Fibroblast of skin of right quadriceps (primary cell): ENCODE results near the gene DGKZ.
A peak's percentile ranks its signal among the peaks of the same experiment; 100 is the strongest.
"Not testable (repeated sequence)": the region's sequence is repeated elsewhere in the genome, so short reads cannot be mapped to it uniquely, and the experiment has no call there.

Experiments used
- DNase-seq: peaks from one replicate; pipeline ENCODE4 v3.0.0-alpha.2; 2013

Gene DGKZ

DNA sequence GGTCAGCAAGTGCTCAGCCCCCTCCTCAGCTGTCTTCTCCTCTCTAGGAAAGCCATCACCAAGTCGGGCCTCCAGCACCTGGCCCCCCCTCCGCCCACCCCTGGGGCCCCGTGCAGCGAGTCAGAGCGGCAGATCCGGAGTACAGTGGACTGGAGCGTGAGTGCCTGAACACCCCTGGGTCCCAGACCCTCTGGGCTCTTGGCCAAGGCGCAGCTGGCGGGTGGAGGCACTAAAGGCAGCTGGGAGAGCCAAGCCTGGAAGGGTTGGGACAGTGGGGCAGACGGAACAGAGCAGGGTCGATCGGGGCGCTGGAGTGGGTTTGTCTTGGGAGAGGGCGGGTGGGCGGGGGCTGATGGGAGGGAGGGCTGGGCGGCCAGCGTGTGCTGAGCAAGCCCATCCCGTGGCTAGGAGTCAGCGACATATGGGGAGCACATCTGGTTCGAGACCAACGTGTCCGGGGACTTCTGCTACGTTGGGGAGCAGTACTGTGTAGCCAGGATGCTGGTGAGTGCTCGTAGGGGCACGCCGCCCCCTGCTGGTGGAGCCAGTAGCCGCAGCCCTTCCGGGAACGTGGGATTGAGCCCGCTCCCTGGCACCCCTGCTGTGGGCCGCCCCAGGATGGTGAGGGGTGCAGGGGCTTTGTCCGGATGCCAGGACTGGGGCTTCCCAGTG lies 20.1 kb downstream of the DGKZ start:
- DNase-seq = peak; percentile 50

DNA sequence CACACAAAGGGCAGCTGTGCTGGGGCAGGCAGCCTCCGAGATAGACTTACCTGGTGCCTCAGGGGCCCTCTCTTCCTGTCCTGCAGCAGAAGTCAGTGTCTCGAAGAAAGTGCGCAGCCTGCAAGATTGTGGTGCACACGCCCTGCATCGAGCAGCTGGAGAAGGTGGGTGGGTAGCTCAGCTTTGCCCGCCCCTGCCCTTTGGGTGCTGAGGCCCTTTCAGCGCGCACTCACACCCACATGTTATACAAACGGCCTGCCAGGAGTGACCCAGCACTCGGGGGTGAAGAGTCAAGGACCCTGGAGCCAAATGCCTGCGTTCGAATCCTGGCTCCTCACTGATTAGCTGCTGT lies 20.6 kb downstream of the DGKZ start:
- DNase-seq = no peak

DNA sequence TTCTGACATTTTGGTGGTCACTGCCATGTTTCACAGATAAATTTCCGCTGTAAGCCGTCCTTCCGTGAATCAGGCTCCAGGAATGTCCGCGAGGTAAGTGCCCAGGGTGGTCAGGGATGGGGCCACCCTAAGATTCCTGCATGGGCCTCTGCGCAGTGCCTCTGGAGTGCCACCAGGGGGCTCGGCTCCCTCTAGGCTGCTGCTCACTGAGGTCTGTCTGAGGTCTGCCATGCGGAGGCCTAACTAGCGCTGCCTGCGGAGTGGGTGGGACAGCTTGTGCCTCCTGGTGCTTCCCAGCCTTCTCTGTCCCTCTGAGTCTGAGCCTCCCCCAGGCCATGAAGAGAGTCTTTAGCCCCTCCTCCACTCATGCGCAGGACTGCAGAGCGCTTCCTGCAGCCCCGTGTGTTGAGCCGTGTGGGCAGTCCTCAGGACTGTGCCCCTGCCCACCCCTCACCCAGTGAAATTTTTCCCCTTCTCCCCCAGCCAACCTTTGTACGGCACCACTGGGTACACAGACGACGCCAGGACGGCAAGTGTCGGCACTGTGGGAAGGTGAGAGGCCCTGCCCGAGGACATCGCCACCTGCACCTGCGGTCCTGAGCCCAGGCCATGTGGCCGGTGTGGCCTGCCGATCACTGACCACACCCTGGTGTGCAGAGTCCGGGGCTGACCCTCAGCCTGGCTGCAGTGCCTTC lies 22.3 kb downstream of the DGKZ start:
- DNase-seq = peak; percentile 67

DNA sequence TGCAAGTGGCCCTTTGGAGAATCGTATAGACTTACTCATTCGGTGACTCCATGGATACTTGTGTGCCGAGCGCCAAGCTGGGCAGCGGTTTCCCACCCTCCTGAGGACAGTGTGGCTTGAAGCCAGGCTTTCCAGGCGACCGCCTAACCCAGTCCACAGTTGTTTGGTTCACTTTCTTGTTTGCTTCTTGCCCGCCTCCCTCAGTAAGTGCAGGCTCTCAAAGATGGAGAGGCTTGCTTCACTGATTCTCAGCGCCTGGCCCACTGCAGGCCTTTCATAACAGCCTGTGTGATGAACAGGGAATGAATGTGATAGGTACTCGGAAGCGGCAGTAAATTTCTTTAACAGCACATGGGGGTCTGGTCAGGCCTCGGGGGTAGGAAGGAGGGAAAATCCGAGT lies 23.0 kb downstream of the DGKZ start:
- DNase-seq = no peak

DNA sequence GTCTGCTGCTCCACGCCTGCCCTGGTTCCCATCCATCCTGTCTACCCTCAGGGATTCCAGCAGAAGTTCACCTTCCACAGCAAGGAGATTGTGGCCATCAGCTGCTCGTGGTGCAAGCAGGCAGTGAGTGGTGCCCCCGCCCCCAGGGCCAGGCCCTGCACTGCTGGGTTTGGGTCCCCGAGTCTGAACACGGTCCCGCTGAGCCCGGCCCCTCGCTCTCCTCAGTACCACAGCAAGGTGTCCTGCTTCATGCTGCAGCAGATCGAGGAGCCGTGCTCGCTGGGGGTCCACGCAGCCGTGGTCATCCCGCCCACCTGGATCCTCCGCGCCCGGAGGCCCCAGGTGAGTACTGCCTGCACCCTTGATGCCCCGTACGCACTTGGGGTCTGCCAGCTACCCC lies 24.0 kb downstream of the DGKZ start:
- not testable (repeated sequence) for DNase-seq

DNA sequence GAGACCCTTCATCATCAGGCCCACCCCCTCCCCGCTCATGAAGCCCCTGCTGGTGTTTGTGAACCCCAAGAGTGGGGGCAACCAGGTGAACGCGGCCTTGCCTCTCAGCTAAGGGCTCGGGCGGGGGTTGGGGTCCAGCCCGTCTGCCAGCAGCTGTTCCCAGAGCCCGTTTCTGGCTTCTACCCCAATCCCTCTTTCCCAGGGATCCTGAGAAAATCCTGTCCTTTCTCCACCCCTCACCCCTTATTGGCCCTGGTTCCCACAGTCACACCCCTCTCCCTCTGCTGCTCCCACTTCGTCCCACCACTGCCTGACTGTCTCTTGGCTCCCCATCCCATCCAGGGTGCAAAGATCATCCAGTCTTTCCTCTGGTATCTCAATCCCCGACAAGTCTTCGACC lies 24.8 kb downstream of the DGKZ start:
- no peak for DNase-seq

DNA sequence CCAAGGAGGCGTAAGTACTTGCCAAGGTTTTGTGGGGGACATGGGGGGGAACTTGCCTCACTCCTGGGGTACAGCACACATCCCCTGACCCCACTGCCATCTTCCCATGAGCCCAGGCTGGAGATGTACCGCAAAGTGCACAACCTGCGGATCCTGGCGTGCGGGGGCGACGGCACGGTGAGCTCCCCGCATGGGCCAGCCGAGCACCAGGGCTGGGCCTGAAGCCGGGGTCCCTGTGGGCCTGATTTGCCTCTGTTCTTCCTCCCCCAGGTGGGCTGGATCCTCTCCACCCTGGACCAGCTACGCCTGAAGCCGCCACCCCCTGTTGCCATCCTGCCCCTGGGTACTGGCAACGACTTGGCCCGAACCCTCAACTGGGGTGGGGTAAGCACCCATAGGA lies 25.2 kb downstream of the DGKZ start:
- not testable (repeated sequence) for DNase-seq

DNA sequence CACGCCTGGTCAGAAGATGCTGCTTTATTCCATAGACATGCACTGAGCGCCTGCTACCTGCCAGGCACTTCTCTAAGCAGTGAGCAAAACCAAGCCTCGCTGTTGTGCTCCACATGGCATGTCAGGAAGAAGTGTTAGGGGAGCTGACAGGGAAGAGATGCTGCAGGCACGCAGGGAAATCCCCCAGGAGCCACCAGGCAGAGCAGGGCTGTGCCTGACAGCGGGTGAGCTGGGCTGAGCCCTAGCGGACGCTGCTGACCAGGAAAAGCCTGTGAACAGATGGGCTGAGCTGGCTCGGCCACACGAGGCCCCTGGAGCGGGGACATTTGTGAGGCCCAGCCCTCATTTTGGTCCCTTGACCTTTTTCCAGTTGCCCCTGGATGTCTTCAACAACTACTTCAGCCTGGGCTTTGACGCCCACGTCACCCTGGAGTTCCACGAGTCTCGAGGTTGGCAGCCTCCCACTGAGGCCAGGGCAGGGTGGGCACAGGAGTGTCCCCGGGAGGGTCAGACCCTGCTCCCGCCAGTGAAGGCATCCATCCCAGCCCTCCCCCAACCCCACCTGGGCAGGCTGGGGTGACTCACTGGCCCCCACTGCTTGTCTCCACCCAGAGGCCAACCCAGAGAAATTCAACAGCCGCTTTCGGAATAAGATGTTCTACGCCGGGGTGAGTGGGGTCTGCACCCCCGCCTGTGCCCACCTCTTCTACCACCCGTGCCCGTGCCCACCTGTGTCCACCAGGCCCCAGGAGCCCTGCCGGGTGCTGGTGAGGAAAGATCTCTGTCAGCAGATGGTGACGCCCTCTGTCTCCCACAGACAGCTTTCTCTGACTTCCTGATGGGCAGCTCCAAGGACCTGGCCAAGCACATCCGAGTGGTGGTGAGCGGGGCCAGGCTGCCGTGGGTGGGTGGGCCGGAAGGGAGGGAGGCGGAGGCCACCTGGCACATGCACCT lies 26.8 kb downstream of the DGKZ start:
- DNase-seq = no peak

DNA sequence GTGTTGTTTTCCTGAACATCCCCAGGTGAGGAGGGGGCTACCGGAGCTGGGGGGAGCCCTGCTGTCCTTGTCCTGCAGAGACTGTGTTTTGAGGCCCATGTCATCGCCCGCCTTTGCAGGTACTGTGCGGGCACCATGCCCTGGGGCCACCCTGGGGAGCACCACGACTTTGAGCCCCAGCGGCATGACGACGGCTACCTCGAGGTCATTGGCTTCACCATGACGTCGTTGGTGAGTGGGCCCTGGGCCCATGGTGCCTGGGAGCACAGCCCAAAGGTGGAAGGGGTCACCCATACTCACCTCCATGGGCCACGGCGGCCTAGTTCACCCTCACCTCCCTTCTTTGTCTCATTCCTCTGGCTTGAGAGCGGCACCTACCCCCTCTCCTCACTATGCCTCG lies 27.6 kb downstream of the DGKZ start:
- no peak for DNase-seq

DNA sequence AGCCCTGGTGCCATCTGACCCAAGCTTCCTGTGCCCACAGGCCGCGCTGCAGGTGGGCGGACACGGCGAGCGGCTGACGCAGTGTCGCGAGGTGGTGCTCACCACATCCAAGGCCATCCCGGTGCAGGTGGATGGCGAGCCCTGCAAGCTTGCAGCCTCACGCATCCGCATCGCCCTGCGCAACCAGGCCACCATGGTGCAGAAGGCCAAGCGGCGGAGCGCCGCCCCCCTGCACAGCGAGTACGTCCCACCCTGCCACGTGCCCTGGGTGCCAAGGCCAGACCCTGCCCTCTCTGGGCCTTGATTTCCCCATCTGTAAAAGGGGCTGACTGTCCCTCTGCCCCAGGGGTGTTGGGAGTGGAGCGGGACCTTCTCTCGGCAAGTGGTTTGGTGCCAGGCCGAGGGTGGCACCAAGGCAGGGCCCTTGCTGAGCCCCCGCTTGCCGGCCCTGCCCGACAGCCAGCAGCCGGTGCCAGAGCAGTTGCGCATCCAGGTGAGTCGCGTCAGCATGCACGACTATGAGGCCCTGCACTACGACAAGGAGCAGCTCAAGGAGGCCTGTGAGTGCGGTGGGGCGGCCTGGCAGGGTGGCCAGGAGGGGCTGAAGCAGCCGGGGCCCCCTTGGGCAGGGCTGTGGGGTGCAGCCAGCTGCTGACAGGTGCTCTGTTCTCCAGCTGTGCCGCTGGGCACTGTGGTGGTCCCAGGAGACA lies 28.3 kb downstream of the DGKZ start:
- no peak for DNase-seq

DNA sequence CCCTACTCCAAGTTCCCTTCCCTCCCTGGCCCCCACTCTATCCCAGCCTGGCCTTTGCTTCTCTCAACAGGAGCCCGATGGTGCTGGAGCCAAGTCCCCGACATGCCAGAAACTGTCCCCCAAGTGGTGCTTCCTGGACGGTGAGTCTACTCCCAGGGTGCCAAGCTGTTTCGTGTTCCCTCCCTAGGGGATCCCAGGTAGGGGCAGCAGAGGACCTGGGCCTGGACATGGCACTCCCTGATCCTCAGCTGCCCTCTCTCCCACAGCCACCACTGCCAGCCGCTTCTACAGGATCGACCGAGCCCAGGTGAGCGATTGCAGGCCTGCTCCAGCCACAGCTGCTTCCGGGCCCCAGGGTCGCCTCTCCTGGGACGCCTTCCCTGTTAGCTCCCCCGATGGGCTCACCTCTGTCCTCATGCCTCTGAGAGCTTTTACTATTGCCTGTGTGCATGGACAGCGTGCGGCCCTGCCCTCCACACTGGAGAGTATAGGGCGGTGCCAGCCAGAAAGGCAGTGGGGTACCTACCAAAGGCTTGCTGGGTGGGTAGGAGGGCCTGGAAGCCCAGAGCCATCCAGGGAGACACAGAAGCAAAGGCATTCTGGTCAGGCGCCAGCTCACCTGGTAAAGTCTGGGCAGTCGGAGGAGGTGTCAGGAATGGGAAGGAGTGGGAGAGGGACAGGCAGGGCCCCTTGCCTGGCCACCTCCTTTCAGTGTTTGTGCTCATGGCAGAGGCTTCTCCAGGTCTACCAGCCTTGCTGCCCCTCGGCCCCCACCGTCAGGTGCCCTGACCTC lies 29.2 kb downstream of the DGKZ start:
- no peak for DNase-seq

DNA sequence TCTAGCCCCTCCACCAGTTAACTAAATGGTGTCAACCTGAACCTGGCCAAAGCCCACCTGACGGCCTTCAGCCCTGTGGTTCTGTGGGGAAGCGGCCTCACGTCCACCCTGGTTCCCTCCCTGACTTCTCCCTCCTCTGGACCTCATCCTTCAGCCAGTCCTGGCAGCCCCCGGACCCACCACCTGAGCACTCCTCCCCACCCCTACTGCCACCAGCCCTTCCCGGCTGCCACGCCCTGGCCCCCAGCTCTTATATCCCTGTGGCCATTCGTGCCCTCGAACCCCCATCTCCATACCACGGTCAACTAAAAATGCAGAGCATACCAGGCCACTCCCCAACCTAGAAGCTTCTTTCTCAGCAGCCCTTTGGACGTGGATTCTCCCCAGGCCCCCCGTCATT lies 30.0 kb downstream of the DGKZ start:
- DNase-seq = no peak

DNA sequence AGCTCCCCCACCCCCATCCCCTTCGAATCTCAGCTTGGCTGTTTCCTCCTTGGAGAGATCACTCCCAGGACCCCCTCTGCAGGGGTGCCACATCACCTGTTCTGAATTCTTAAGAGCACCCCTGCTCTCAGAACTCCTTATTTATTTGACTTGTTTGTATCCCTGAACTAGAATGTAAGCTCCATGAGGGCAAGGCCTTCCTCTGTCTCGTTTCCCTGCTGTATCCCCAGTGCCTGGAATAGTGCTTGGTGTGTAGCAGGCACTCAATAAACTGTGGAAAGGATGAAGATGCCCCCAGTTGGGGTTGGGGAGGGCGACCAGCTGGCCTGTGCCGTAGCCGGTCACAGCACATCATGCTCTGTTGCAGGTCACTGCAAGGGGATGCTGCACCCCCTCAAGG lies 30.6 kb downstream of the DGKZ start:
- DNase-seq = no peak

DNA sequence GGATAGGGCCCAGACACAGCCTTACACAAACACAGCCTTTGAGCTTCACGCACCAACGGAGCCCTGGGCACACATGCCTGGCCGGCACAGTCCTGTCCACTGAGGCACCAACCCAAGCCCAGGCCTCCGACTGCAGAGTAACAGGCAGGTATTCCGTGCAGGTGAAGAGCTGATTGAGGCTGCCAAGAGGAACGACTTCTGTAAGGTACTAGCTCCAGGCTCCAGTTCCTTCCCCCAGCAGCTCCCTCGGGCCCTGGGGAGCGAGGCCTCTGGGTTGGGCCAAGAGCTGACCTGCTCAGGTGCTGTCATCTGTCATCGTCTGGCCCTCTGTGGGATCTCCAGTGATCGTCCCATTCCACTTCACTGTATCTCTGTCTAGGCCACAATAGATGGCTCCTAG lies 31.0 kb downstream of the DGKZ start:
- DNase-seq = no peak

DNA sequence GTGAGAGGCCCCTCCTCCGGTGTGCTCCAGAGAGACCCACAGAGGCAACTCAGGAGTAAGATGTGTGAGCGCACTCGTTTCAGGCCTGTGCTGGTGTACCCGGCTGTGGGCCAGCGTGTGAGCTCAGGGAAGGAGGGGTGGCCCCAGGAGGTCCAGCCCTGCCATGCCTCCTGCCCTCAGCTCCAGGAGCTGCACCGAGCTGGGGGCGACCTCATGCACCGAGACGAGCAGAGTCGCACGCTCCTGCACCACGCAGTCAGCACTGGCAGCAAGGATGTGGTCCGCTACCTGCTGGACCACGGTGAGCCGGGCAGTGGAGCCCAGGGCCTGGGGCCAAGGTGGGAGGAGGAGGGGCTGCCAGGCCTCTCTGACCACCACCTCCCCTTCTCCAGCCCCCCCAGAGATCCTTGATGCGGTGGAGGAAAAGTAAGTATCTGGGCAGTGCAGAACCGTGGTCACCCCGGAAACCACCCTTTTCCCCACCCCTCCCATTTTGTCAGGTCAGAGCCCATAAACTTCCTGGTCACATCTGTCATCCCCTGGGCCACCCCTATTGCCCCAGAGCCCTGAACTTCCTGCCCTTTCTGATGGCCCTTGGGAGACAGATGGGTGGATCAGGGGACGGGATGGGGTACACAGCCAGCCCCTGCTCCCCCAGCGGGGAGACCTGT lies 31.7 kb downstream of the DGKZ start:
- DNase-seq = no peak

DNA sequence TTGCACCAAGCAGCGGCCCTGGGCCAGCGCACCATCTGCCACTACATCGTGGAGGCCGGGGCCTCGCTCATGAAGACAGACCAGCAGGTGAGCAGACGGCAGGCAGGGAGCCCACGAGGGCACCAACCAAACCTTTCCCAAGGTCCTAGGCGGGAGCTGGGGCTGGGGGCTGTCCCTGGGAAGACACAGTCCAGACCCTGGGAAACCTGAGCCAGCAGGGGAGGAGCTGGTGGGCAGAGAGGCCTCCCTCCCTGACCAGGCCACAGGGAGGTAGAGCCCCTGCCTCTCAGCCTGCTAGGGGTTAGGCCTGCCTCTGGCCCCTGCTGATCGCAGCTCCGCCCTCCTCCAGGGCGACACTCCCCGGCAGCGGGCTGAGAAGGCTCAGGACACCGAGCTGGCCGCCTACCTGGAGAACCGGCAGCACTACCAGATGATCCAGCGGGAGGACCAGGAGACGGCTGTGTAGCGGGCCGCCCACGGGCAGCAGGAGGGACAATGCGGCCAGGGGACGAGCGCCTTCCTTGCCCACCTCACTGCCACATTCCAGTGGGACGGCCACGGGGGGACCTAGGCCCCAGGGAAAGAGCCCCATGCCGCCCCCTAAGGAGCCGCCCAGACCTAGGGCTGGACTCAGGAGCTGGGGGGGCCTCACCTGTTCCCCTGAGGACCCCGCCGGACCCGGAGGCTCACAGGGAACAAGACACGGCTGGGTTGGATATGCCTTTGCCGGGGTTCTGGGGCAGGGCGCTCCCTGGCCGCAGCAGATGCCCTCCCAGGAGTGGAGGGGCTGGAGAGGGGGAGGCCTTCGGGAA lies 32.4 kb downstream of the DGKZ start:
- DNase-seq = not testable (repeated sequence)

DNA sequence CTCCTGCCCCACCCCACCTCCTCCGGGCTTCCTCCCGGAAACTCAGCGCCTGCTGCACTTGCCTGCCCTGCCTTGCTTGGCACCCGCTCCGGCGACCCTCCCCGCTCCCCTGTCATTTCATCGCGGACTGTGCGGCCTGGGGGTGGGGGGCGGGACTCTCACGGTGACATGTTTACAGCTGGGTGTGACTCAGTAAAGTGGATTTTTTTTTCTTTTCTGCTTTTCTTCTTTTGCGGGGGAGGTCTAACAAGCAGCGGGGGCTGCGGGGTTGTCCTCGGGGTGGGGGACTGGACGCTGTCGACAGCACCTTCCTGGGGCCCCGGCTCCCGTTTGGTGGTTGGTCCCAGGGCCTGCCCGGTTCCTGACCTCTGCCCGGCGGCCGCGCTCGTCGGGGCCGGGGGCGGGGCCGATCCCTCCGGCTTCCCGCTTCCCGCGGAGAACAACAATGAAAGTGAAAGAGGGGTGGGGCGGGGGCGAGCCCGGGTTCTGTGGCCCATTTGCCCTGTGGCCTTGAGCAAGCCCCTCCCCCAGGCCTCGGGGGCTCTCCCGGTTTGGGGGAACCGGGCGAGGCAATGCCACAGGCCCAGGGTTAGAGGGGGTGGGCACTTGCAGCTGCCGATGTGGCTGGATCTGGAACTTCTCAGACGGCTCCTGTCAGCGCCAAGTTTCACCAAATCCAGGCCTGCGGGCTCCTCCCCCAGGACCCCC lies 33.2 kb downstream of the DGKZ start:
- DNase-seq = peak; percentile 45

DNA sequence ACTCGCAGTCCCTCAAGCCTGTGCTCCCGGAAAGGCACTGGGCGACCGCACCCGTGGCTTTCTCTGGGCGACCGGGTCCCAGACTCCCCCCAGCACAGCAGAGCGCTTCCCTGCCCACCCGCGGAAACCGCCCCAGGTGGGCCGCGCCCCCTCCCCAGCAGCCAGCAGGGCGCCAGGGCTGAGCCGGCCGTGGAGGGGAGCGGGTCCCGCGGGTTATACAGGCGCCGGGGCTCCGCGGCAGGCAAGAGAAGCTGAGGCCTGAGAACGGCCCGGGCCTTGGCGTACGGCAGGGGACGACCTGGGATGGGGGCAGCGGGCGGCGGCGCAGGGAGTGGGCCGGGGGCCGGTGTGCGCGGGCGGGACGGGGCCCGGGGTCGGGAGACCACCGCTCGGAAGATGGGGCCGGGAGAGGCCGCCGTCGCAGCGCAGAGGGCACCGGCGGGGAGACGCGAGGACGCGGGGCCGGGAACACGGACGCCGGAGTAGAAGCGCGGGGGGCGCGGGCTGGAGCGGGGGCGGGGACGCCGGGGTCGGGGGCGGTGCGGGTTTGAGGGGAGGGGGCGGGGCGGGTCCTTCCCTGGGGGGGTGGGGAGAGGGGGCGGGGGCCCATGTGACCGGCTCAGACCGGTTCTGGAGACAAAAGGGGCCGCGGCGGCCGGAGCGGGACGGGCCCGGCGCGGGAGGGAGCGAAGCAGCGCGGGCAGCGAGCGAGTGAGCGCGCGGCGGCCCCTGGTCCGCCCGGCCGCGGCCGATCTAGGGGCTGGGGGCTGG lies 34.0 kb downstream of the DGKZ start, which contains the start of gene MDK:
Gene MDK (plus strand): TSS at position 622 of the 771 bp plus-strand sequence. CDS start 389 bp downstream, outside the sequence.
- peak; percentile 52 for DNase-seq
